Small intestine (tissue), 7 donors: ENCODE measurements around the gene TTC39A. TPM values are rescaled to one million over a fixed set of nuclear protein-coding genes. Genes with fewer than 3 reads are reported as not detected.

ENCODE experiments used
- DNase-seq, 2 donors: peaks; one replicate each; pipeline versions ENCODE4 v3.0.0 to v3.0.0-alpha.2; 2013
- FAIRE-seq: peaks from 2 replicates; lab custom pipeline; 2012; peaks lifted over from hg19 to GRCh38; lab: Jason Lieb, UNC
- H3K27ac ChIP-seq, 3 donors: one replicate each; pipeline ENCODE4 v1.5.1; 2013; ENCODE audit warnings: low read length in 2 of 3, mild to moderate bottlenecking in 2 of 3, control low read depth in 1 of 3, inconsistent platforms in 1 of 3, low read depth in 1 of 3, moderate library complexity in 1 of 3
- H3K27me3 ChIP-seq, 3 donors: one replicate each; pipeline ENCODE4 v1.6.1; 2013; ENCODE audit warnings: low read length in 3 of 3, inconsistent platforms in 1 of 3; ENCODE audit not compliant: control insufficient read depth in 3 of 3, insufficient read depth in 3 of 3
- H3K36me3 ChIP-seq, 3 donors: one replicate each; pipeline ENCODE4 v1.6.1; 2013; ENCODE audit warnings: low read length in 3 of 3, inconsistent platforms in 1 of 3, low read depth in 1 of 3, mild to moderate bottlenecking in 1 of 3, moderate library complexity in 1 of 3; ENCODE audit not compliant: control insufficient read depth in 3 of 3, insufficient read depth in 2 of 3
- H3K4me1 ChIP-seq, 3 donors: one replicate each; pipeline ENCODE4 v1.6.1; 2013; ENCODE audit warnings: low read length in 2 of 3, inconsistent platforms in 1 of 3, low read depth in 1 of 3, mild to moderate bottlenecking in 1 of 3, moderate library complexity in 1 of 3; ENCODE audit not compliant: control insufficient read depth in 3 of 3, insufficient read depth in 2 of 3
- H3K4me3 ChIP-seq, 3 donors: one replicate each; pipeline ENCODE4 v1.5.1; 2013; ENCODE audit warnings: low read length in 3 of 3, control low read depth in 1 of 3, inconsistent platforms in 1 of 3, low read depth in 1 of 3, mild to moderate bottlenecking in 1 of 3, moderate library complexity in 1 of 3
- H3K9me3 ChIP-seq, 2 donors: one replicate each; pipeline ENCODE4 v1.6.1; 2013; ENCODE audit warnings: low read depth in 1 of 2, low read length in 1 of 2; ENCODE audit not compliant: control insufficient read depth in 2 of 2, insufficient read depth in 1 of 2
- WGBS, 3 donors: extraction: QIAGEN DNeasy Blood & Tissue Kit; methylation state at CpG; one replicate each; pipeline ENCODE4 v1.1.7; 2013; 5-methylcytosine and 5-hydroxymethylcytosine counted together
- polyA plus RNA-seq, 4 donors: library from polyadenylated mRNA; stranded (reverse) in 3 of 4; unstranded in 1 of 4; fragments of 200-250 nt in 3 of 4; fragments of 120-200 nt in 1 of 4; gene quantifications; one replicate each; pipeline versions ENCODE4 v1.2.1 to v1.2.3, GENCODE V29; 2013
- donor health status: healthy with polysubstance abuse.
- donor health status: control.
- donor health status: control.
- donor health status: Bipolar disorder and iron deficiency.
- donor health status: healthy.

The TTC39A gene
- polyA plus RNA-seq, 4 donors: 9.3 to 30.3 (median 12.8) TPM

DNA sequence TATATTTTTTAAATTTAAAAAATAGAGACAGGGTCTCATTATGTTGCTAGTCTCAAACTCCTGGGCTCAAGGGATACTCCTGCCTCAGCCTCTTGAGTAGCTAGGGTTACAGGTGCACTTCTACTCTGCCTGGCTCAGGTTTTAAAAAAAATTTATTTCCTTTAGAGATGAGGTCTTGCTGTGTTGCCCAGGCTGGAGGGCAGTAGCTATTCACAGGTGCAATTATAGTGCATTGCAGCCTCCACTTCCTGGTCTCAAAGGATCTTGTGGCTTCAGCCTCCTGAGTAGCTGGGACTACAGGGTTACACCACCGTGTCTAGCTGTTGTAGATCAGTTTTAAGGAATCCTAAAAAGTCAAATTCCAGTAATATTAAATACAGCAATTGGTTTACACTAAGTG, 89.2 kb downstream of the TTC39A start:
- H3K4me1 ChIP-seq: peaks cover 6 to 10% (median 8%) of the 10 kb centered on the region in 3 donors
- no peak overlapping the region for H3K4me3 ChIP-seq
- WGBS, 3 donors: 13 to 30% (median 27%) methylated on average over 1 of the region's 1 CpG
- H3K36me3 ChIP-seq: peaks cover 0 to 4% (median 0%) of the 10 kb centered on the region in 3 donors
- FAIRE-seq (no peak), DNase-seq (no peak)
- no peaks in the 10 kb centered on the region for H3K9me3 ChIP-seq
- no peaks in the 10 kb centered on the region for H3K27me3 ChIP-seq
- H3K27ac ChIP-seq: no peak overlapping the region

DNA sequence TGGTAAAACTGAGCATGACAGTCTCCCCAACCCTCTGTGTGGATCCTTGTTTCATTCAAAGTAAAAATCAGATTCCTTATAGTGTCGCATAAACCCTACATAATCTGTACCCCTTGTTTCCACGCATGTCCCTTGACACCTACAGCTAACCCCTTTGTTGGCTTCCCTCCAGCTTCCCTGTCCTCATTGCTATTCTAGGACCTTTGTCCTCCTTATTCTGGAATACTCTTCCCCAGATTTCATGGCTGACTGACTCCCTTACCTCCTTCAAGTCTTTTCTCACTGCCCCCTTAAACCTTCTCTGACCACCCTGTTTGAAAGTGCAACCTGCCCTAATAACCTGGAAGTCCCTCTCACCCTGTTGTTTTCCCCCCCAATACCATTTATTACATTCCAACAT, 90.3 kb downstream of the TTC39A start:
- peak; percentile 69 to 82 for DNase-seq
- WGBS, 3 donors: 15 to 63% (median 31%) methylated on average over 2 of the region's 2 CpGs
- Histone ChIP-seq H3K36me3 (peaks cover 0 to 3% (median 0%) of the 10 kb centered on the region in 3 donors), H3K4me3 (peak overlapping the region in 1 of 3 donors; percentile 29), H3K9me3 (no peaks in the 10 kb centered on the region), H3K27ac (peak overlapping the region in 2 of 3 donors; percentile 11 to 14), H3K4me1 (peaks cover 9 to 10% (median 10%) of the 10 kb centered on the region in 3 donors), H3K27me3 (no peaks in the 10 kb centered on the region)
- no peak for FAIRE-seq

DNA sequence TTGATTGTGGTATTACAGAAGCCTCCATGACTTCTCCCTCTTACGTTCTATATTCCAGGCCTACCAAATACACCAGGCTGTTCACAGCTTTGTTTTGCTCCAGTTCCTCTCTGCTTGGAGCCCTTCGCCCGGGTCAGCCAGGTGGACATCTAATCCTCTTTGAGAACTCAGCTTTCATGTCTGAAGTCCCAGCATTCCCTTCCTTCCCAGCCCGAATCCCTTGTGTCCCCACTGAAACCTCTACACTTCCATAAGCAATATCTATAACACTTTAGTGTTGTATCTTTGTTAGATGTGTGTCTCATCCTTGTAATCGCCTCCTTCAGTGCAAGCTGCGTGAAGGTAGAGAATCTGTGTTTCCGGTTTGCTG, 92.3 kb downstream of the TTC39A start:
- no peak for FAIRE-seq
- Histone ChIP-seq H3K36me3 (no peaks in the 10 kb centered on the region), H3K4me1 (peaks cover 9 to 13% (median 9%) of the 10 kb centered on the region in 3 donors), H3K9me3 (no peaks in the 10 kb centered on the region), H3K27ac (peak overlapping the region; percentile 50 to 98 (median 76)), H3K4me3 (peak overlapping the region in 2 of 3 donors; percentile 69 to 97), H3K27me3 (no peaks in the 10 kb centered on the region)
- 10 to 25% (median 21%) methylated on average over 7 of the region's 7 CpGs for WGBS, 3 donors
- DNase-seq: peak; percentile 37 to 54

DNA sequence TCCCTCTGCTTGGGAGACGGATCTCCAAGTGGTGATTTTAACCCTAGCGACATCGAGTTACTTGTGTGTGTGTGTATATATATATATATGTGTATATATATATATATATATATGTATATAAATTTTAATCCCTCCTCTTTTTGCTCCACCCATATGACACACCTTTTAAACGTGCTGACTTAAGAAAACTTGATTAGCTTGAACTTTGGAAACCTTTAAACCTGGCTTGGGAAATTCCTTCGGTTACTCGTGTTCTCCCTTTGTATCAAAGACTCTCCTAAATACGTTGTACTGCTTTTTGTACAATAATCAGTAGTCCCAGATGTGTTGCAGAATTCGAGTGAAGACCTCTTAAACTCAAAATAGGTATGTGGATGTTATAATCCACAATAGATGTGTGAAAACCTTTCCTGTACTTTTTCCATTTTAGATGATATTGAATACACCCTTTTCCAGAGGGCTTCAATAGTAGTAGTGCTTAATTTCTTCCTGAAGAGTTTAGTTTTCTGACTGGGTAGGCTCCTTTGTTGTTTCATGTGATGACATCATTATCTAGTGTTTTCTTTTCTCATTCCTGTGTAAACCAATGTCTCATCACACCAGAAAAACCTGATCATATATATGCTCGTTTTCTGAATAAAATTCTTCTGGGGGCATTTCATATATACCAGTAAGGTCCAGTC, 92.9 kb downstream of the TTC39A start:
- FAIRE-seq: no peak
- Histone ChIP-seq H3K36me3 (no peaks in the 10 kb centered on the region), H3K4me3 (peak overlapping the region in 2 of 3 donors; percentile 69 to 97), H3K9me3 (no peaks in the 10 kb centered on the region), H3K27me3 (no peaks in the 10 kb centered on the region), H3K4me1 (peaks cover 9 to 13% (median 9%) of the 10 kb centered on the region in 3 donors), H3K27ac (peak overlapping the region; percentile 96 to 98 (median 96))
- peak in 1 of 2 donors; percentile 87 for DNase-seq
- 1 to 7% (median 5%) methylated on average over 9 of the region's 9 CpGs for WGBS, 3 donors

Other genes starting within 250 kb of the TTC39A start
- not detected for gene C1orf185, start 228.3 kb downstream of the TTC39A start, polyA plus RNA-seq
- gene RNF11, start 94.3 kb downstream of the TTC39A start, polyA plus RNA-seq: 10 to 100 TPM; 41.9 to 88.6 (median 76.7) TPM
- gene EPS15, start 188.7 kb upstream of the TTC39A start, polyA plus RNA-seq: 10 to 100 TPM; 14.1 to 29.4 (median 15.2) TPM